ENCODE measurements around the gene KY. TPM values are rescaled to one million over a fixed set of nuclear protein-coding genes. Genes with fewer than 3 reads are reported as not detected.
"Not testable (repeated sequence)": the region's sequence is repeated elsewhere in the genome, so short reads cannot be mapped to it uniquely, and the experiment has no call there.

Gene KY
- total RNA-seq, 2 experiments from 2014 or later, result not detected

DNA sequence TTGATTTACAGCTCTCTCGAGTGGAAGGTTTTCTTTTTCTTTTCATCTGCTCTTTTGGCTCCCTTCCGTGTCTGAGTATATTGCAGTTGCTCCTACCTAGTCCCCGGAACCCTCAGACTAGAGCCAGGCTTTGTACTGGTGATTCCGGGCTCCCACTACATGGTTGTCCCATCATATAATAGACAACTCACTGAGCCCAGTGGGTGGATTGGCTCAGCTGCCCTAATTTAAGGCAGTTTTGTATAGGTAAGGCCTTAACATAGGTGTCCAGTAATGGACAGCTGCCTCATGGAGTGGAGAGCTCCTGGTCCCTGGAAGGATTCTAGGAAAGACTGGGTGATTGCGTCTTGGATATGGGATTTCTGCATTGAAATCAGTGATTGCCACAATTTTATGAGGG lies 58.0 kb downstream of the KY start:
- no peak for DNase-seq
- Mint-ChIP-seq H3K36me3 (no peaks in the 10 kb centered on the region), H3K27me3 (no peaks in the 10 kb centered on the region), H3K4me3 (no peak overlapping the region), H3K27ac (no peak overlapping the region), H3K4me1 (no peaks in the 10 kb centered on the region), H3K9me3 (no peaks in the 10 kb centered on the region)

DNA sequence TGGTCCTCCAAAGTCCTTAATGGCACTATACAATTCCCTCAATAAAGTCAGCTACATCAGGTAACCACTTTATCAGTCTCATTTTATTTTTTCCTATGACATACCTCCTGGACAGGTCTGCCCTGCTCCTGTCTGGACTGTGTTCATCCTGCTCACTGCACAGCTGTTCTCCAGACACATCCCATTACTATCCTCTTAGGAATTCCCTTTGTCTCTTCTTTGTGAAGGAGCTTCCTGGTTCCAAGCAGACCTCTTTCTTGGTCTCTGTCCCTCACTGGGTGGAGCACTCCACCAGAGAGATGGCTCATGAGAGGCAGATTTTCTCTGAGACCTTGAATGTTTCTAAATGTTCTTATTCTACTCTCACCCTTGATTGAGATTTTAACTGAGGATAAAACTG lies 60.1 kb downstream of the KY start:
- Mint-ChIP-seq H3K4me3 (no peak overlapping the region), H3K9me3 (no peaks in the 10 kb centered on the region), H3K27ac (no peak overlapping the region), H3K4me1 (no peaks in the 10 kb centered on the region), H3K27me3 (peaks cover 5% of the 10 kb centered on the region), H3K36me3 (no peaks in the 10 kb centered on the region)
- no peak for DNase-seq

DNA sequence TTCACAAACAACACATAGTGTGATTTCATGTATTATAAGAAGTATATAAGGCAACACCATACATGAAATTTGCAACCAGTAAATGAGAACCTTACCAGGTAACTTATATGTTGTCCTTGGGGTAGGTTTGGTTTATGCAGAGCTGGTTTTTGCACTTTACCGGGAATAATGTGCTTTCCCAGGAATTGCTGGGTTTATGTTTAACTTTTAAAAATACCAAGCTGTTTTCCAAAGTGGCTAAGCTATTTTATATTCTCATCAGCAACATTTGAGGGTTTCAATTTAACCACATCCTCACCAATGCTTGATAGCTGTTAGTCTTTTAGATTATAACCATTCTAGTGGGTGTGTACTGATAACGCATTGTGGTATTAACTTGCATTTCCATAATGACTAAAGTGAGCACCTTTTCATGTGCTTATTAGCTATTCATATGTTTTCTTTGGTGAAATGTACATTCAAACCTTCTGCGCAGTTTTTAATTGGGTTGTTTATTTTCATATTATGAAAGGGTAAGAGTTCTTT lies 71.6 kb downstream of the KY start:
- Mint-ChIP-seq H3K36me3 (peaks cover 5% of the 10 kb centered on the region), H3K4me3 (no peak overlapping the region), H3K9me3 (no peaks in the 10 kb centered on the region), H3K4me1 (no peaks in the 10 kb centered on the region), H3K27ac (no peak overlapping the region), H3K27me3 (no peaks in the 10 kb centered on the region)
- no peak for DNase-seq

DNA sequence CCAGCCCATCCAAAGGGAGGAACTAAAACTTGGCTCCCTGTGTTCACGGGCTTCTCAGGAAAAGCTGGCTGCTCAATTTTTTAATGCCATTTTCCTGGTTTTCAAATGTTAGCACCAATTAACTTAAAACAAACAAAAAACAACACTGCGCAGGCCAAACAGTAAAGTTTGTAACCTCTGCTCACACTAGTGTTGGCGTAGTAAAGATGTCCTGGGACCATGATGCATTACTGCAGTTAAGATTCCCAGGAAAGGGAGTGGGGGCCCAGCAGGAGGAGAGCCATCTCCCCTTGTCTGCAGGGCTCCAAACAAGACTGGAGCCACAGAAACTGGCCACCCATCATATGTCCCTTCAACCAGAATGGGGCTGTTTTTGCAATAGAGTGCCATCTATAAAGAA lies 74.0 kb downstream of the KY start:
- no peak overlapping the region for H3K27ac Mint-ChIP-seq
- H3K4me3 Mint-ChIP-seq, result no peak overlapping the region
- H3K9me3 Mint-ChIP-seq, result peaks cover 5% of the 10 kb centered on the region
- DNase-seq, result no peak
- H3K27me3 Mint-ChIP-seq, result no peaks in the 10 kb centered on the region
- no peaks in the 10 kb centered on the region for H3K4me1 Mint-ChIP-seq
- H3K36me3 Mint-ChIP-seq, result peaks cover 7% of the 10 kb centered on the region

GRCh38 chr3:134576426-134576825 lies 74.4 kb downstream of the KY start:
- H3K36me3 Mint-ChIP-seq, result peaks cover 7% of the 10 kb centered on the region
- no peaks in the 10 kb centered on the region for H3K4me1 Mint-ChIP-seq
- H3K9me3 Mint-ChIP-seq, result peaks cover 5% of the 10 kb centered on the region
- H3K4me3 Mint-ChIP-seq, result no peak overlapping the region
- no peaks in the 10 kb centered on the region for H3K27me3 Mint-ChIP-seq
- DNase-seq, result no peak
- no peak overlapping the region for H3K27ac Mint-ChIP-seq

DNA sequence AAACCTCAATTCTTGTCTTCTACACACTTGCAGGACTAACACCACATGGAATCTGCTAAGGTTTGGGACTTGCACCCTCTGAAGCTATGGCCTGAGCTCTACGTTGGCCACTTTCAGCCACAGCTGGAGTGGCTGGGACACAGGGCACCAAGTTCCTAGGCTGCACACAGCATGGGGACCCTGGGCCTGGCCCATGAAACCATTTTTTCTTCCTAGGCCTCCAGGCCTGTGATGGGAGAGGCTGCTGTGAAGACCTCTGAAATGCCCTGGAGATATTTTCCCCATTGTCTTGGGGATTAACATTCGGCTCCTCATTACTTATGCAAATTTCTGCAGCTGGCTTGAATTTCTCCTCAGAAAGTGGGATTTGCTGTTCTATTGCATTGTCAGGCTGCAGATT lies 80.9 kb downstream of the KY start:
- Mint-ChIP-seq H3K36me3 (peaks cover 12% of the 10 kb centered on the region), H3K9me3 (peaks cover 26% of the 10 kb centered on the region)
- H3K4me3 Mint-ChIP-seq, result not testable (repeated sequence)

GRCh38 chr3:134568790-134569189 lies 82.0 kb downstream of the KY start:
- H3K4me1 Mint-ChIP-seq, result no peaks in the 10 kb centered on the region
- no peak overlapping the region for H3K27ac Mint-ChIP-seq
- no peak for DNase-seq
- H3K4me3 Mint-ChIP-seq, result no peak overlapping the region
- peaks cover 25% of the 10 kb centered on the region for H3K9me3 Mint-ChIP-seq
- H3K36me3 Mint-ChIP-seq, result peaks cover 15% of the 10 kb centered on the region
- H3K27me3 Mint-ChIP-seq, result no peaks in the 10 kb centered on the region

More for the DNA sequence above, 80.9 kb downstream of the KY start:
- not testable (repeated sequence) for H3K4me1 Mint-ChIP-seq, DNase-seq, H3K27me3 Mint-ChIP-seq, H3K27ac Mint-ChIP-seq

DNA sequence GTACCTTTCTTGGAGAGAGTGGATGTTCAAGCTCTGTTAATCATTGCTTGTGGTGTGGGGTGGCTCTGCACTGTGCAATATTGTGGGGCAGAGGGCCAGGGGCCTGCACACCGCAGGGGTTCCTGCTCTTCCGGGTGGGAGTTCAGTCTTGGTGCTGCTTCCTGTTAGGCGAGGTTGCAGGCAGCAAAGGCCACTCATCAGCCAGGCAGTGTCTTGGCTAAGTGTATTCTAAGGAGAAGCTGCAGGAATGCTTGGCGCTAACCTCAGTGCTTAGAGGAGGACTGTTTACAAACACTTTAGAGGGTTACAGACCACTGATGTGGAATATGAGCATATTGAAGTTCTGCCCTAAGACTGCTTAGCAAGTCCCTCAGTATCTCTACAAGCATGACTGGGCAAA lies 83.2 kb downstream of the KY start:
- no peak for DNase-seq
- Mint-ChIP-seq H3K9me3 (peaks cover 22% of the 10 kb centered on the region), H3K4me3 (no peak overlapping the region), H3K36me3 (peaks cover 23% of the 10 kb centered on the region), H3K27ac (no peak overlapping the region), H3K27me3 (no peaks in the 10 kb centered on the region), H3K4me1 (no peaks in the 10 kb centered on the region)

- H3K9me3 Mint-ChIP-seq, result peaks cover 10% of the 10 kb centered on the region
- peaks cover 1% of the 10 kb centered on the region for H3K4me1 Mint-ChIP-seq
- no peaks in the 10 kb centered on the region for H3K27me3 Mint-ChIP-seq
- H3K4me3 Mint-ChIP-seq, result no peak overlapping the region
- H3K36me3 Mint-ChIP-seq, result peaks cover 29% of the 10 kb centered on the region
- H3K27ac Mint-ChIP-seq, result no peak overlapping the region
- no peak for DNase-seq
Measured at GRCh38 chr3:134564991-134565390, 85.8 kb downstream of the KY start.

DNA sequence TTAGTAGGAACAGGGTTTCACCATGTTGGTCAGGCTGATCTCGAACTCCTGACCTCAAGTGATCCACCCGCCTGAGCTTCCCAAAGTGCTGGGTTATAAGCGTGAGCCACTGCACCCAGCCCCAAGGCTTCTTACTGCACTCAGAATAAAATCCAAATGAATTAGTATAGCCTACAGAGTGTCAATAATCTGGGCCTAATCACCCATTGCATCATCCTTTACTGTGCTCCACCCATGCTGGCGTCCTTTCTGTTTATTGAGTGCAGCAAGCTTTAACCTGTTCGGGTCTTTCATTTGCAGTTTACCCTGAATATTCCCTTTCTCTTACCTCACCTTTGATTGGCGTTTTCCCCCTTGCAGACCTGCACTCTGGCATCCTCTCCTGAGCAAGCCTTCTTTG lies 87.2 kb downstream of the KY start:
- H3K4me3 Mint-ChIP-seq, result no peak overlapping the region
- no peak for DNase-seq
- H3K4me1 Mint-ChIP-seq, result peaks cover 1% of the 10 kb centered on the region
- no peak overlapping the region for H3K27ac Mint-ChIP-seq
- H3K27me3 Mint-ChIP-seq, result no peaks in the 10 kb centered on the region
- peaks cover 3% of the 10 kb centered on the region for H3K9me3 Mint-ChIP-seq
- H3K36me3 Mint-ChIP-seq, result peaks cover 29% of the 10 kb centered on the region

DNA sequence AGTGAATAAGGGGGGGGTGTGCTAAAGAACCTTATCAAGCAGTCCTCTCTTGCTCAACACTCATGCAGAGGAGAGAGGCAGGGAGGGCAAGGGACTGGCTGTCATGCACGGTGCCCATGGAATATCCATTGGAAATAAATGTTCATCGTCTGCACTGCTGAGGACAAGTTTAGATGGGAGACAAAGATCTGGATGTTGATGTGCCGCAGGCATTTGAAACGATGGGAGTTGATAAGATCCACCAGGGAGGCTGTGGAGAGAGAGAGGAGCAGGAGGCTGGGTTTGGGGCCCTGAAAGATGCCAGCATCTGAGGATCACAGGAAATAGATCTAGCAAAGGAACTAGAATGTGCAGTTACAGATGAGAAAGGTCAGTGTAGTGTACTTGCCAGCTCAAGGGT lies 88.8 kb downstream of the KY start:
- no peaks in the 10 kb centered on the region for H3K9me3 Mint-ChIP-seq
- no peak for DNase-seq
- H3K27ac Mint-ChIP-seq, result no peak overlapping the region
- no peak overlapping the region for H3K4me3 Mint-ChIP-seq
- H3K4me1 Mint-ChIP-seq, result peaks cover 1% of the 10 kb centered on the region
- H3K27me3 Mint-ChIP-seq, result no peaks in the 10 kb centered on the region
- peaks cover 31% of the 10 kb centered on the region for H3K36me3 Mint-ChIP-seq

- Mint-ChIP-seq H3K4me3 (no peak overlapping the region), H3K36me3 (peaks cover 32% of the 10 kb centered on the region), H3K27me3 (no peaks in the 10 kb centered on the region), H3K4me1 (peaks cover 1% of the 10 kb centered on the region), H3K9me3 (no peaks in the 10 kb centered on the region), H3K27ac (no peak overlapping the region)
- no peak for DNase-seq
Measured at GRCh38 chr3:134559591-134559990, 91.2 kb downstream of the KY start.

Other genes starting within 250 kb of the KY start
- 10 to 100 TPM; 33.5 to 34.3 TPM for gene ANAPC13, start 165.0 kb downstream of the KY start, total RNA-seq
- gene CEP63, start 165.0 kb downstream of the KY start, total RNA-seq, result 10 to 100 TPM; 21.8 to 22.0 TPM
- gene EPHB1, start 144.2 kb upstream of the KY start, total RNA-seq, result not detected